Mucosa of descending colon (tissue), 3 donors: ENCODE data around the gene DEPDC1. TPM values are rescaled to one million over a fixed set of nuclear protein-coding genes. Genes with fewer than 3 reads are reported as not detected.

Source experiments
- ATAC-seq: fragments of 200-7000 bp; cut with Tn5 transposase; one replicate; pipeline ENCODE4 v1.9.1; 2020; ENCODE audit warnings: mild to moderate bottlenecking, moderate library complexity
- DNase-seq, 3 donors: peaks; one replicate each; pipeline ENCODE4 v3.0.0-alpha.2; 2020
- H3K36me3 ChIP-seq: fragments of 200-600 bp; one replicate; pipeline ENCODE4 v1.8.0; 2021; ENCODE audit warnings: low read depth, mild to moderate bottlenecking
- H3K4me1 ChIP-seq: fragments of 200-600 bp; one replicate; pipeline ENCODE4 v1.8.0; 2021; ENCODE audit warnings: low read depth, mild to moderate bottlenecking
- H3K4me3 ChIP-seq: fragments of 200-600 bp; one replicate; pipeline ENCODE4 v1.8.0; 2021; ENCODE audit warnings: mild to moderate bottlenecking
- H3K9me3 ChIP-seq: fragments of 200-600 bp; one replicate; pipeline ENCODE4 v1.8.0; 2021; ENCODE audit warnings: mild to moderate bottlenecking
- CTCF ChIP-seq: fragments of 200-600 bp; IDR thresholded peaks from one replicate; pipeline ENCODE4 v1.8.0; 2022; ENCODE audit warnings: antibody characterized with exemption, mild to moderate bottlenecking
- intact Hi-C, 2 donors: fragments of 100-400 bp; cut with DNase I in 1 of 2; cut with micrococcal nuclease in 1 of 2; formaldehyde crosslinking; loops; one replicate each; pipeline versions ENCODE4 v1.11.0 to v1.11.1; 2022; cut with DNase I, micrococcal nuclease
- total RNA-seq, 3 donors: library from RNA; stranded (reverse); fragmentation: NEBNext Ultra II Directional in 2 of 3; extraction: Animal tissue kit (Norgen Biotek cat#: 25700) in 2 of 3; gene quantifications; one replicate each; pipeline versions ENCODE4 v1.2.1 to v1.2.4, GENCODE V29; 2021 to 2023
- donor health status: DM: no; HTN: no; CAD: no; lungs with moderate emphysema.
- donor health status: DM: no; HTN: no; CAD: no.
- donor health status: DM: no; HTN: yes; CAD: no.

The DEPDC1 gene
- total RNA-seq, 3 donors from 2014 or later, result 1.9 to 9.2 (median 2.5) TPM

- TF ChIP-seq CTCF, result no peak
- Histone ChIP-seq H3K36me3 (no peaks in the 10 kb centered on the region), H3K4me3 (no peak overlapping the region), H3K9me3 (no peaks in the 10 kb centered on the region), H3K4me1 (no peaks in the 10 kb centered on the region)
- intact Hi-C loops, result no loop called here
- ATAC-seq (no peak), DNase-seq (no peak)
Observed at GRCh38 chr1:68459091-68459490, 37.8 kb downstream of the DEPDC1 start.

GRCh38 chr1:68456202-68456601 is 40.7 kb downstream of the DEPDC1 start:
- ATAC-seq (no peak), DNase-seq (no peak)
- no peak for TF ChIP-seq CTCF
- Histone ChIP-seq H3K4me3 (no peak overlapping the region), H3K9me3 (no peaks in the 10 kb centered on the region), H3K4me1 (no peaks in the 10 kb centered on the region), H3K36me3 (no peaks in the 10 kb centered on the region)
- intact Hi-C loops, result no loop called here

- no peaks in the 10 kb centered on the region for H3K4me1 ChIP-seq
- intact Hi-C loops, result no loop called here
- TF ChIP-seq CTCF, result no peak
- DNase-seq (no peak), ATAC-seq (no peak)
- H3K36me3 ChIP-seq, result no peaks in the 10 kb centered on the region
- no peaks in the 10 kb centered on the region for H3K9me3 ChIP-seq
- no peak overlapping the region for H3K4me3 ChIP-seq
Observed at GRCh38 chr1:68454534-68454933, 42.3 kb downstream of the DEPDC1 start.

- Histone ChIP-seq H3K36me3 (no peaks in the 10 kb centered on the region), H3K4me3 (no peak overlapping the region), H3K9me3 (no peaks in the 10 kb centered on the region), H3K4me1 (no peaks in the 10 kb centered on the region)
- ATAC-seq (no peak), DNase-seq (no peak)
- no peak for TF ChIP-seq CTCF
- intact Hi-C loops, result no loop called here
Observed at GRCh38 chr1:68453060-68453670, 43.7 kb downstream of the DEPDC1 start.

- Histone ChIP-seq H3K4me3 (no peak within 1 kb of the TSS), H3K36me3 (no peaks in the 10 kb centered on the region), H3K9me3 (no peaks in the 10 kb centered on the region), H3K4me1 (no peaks in the 10 kb centered on the region)
- intact Hi-C loops, result no loop called here
- DNase-seq (no peak), ATAC-seq (no peak)
- no peak for TF ChIP-seq CTCF
Observed at GRCh38 chr1:68449901-68450300, 47.0 kb downstream of the DEPDC1 start, which contains the start of gene RPE65. TSS of gene RPE65 (minus strand) at chr1:68449954. CDS start at chr1:68449905, 49 bp downstream.

- Histone ChIP-seq H3K36me3 (no peaks in the 10 kb centered on the region), H3K4me3 (no peak overlapping the region), H3K4me1 (no peaks in the 10 kb centered on the region), H3K9me3 (no peaks in the 10 kb centered on the region)
- DNase-seq (no peak), ATAC-seq (no peak)
- no peak for TF ChIP-seq CTCF
- intact Hi-C loops, result no loop called here
Observed at GRCh38 chr1:68448365-68448764, 48.5 kb downstream of the DEPDC1 start.
